ENCODE measurements around the gene CHRDL2. TPM values are rescaled to one million over a fixed set of nuclear protein-coding genes. Genes with fewer than 3 reads are reported as not detected.

CHRDL2 gene
- total RNA-seq, 1 experiment from 2014 or later: not detected

DNA sequence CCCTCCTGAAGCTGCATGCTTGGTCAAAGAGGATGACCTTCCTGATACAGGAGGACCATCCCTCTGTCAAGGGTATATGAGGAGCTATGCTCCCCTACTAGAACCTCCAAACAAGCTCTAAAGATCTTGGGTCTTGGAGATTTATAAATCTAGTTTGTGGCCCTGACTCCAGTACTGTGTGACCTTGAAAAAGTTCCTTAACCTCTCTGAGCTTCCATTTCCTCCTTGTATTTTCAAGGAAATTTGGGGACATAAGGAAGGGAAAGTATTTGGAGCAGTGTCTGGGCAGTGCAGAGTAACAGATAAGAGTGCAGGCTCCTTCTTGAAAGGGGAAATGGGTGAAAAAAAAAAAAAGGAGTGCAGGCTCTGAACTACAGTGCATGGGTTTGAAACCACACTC lies 45.9 kb downstream of the CHRDL2 start:
- no peak for DNase-seq (ENCODE audit: low read depth)

DNA sequence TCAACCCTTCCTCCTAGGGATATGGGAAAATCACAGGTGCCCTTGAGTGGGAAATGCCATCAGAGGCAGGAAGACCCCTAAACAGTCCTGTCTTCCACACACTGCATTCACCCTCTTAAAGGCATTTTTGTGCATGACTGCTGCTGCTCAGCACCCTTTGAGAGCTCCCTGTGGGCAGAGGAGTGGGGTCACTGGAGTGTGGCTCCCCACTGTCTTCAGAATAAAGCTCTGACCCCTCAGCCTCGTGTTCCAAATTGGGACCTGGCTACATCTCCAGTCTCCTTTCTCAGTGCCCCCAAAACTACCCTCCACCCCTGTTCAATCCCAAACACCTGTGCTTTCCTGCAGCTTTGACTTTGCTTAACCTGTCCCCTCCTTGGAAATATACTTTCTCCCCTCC lies 46.6 kb downstream of the CHRDL2 start:
- no peak for DNase-seq (ENCODE audit: low read depth)

- peak; percentile 37 for DNase-seq (ENCODE audit: low read depth)
Measured at GRCh38 chr11:74683941-74684481, 47.2 kb downstream of the CHRDL2 start.

- DNase-seq (ENCODE audit: low read depth): no peak
Measured at GRCh38 chr11:74683279-74683871, 47.9 kb downstream of the CHRDL2 start.

GRCh38 chr11:74682731-74683278 lies 48.4 kb downstream of the CHRDL2 start:
- DNase-seq (ENCODE audit: low read depth): no peak

DNA sequence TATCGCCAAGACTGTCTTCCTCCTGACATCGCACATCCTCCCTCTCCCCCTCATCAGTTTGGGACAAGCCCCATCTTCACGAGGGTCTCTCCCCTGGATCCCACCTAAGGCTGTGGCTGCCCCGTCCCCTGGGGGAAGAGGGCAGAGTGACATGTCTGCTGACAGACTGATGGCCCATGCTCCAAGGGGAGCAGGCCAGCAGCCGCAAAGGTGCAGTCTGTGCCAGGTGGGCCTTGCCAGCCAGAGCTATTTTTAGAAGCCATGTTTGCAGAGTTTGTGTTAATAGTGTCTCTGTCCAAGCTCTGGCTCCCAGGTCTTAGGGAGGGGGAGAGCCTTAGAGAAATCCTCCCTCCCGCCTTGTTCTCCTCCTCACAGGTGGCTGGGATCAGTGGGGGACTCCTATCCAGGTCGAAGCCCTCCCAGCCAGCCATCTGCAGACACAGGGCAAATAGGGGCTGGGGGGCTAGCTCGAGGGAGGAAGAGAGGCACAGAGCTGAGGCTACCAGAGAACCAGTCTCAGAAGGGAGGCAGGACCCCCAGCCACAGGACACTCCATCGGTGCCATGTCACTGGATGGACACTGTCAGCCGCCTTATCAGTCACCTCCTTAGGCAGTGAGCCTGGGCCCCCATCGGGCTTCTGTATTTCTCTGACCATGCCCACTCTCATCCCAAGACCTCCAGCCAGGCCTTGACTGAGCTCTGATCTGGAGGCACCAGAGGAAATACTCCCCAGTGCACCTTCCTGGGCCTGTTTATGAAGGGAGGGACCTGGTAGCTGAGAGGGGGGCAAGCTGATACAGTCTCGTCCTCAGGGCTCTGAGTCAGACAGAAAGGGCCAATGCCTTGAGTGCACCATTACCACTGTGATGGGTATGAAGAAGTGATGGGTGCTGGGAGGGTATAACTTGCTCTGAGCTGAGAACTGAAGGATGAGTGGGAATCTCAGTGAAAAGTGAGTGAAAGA lies 49.3 kb downstream of the CHRDL2 start:
- peak; percentile 67 for DNase-seq (ENCODE audit: low read depth)

DNA sequence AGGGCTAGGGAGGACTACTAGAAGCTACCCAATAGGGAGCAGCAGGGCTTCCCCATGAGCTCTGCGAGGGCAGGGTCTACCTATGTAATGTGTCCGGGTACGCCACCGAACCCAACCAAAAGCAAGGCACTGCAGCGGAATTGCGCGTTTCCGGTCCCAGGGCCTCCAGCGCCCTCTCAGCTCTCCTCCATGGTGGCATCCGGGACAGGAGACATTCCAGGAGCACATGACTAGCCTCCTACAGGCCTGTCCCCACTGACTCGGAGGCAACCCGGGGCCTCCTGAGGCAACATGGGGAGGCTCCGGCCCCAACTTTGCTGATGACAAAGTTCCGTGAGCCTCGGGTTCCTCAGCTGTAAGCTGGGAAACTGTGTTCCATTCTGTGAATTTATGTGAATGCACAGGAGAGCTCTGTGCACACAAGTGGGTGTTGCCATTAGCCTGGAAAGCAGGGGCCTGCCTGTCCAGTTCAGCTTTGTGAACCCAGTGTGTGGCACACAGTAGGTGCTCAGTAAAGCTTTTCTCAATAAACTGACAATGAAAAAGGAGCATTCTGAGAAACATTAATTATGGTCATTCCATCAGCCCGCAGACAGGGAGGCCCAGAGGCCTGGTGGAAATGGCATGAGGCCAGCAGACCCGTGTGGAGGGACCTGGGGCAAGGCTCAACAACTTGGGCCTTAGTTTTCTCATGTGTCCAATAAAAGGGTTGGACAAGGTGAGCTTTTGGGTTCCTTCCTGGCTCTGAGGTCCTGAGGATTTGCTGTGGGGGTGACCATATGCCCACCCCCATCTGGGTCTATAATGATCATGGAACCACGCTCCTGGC lies 50.3 kb downstream of the CHRDL2 start:
- DNase-seq (ENCODE audit: low read depth): no peak

- no peak for DNase-seq (ENCODE audit: low read depth)
Measured at GRCh38 chr11:74680035-74680671, 51.1 kb downstream of the CHRDL2 start.

DNA sequence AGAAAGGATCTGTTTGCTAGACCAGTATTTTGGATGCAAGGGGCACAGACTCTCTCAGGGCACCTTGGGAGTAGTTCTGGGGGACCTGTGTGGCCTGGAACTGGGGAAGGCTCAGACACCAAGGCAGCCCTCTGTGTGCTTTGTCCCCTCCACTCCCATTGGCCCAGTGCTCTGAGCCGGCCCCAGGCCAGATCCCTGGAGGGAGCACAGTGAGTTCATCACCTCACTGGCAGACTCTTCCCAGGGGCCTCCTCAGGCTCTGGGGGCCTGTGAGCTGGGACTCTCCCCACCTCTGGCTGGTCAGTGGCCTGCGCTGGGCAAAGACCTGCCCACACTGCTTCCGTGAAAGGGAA lies 51.7 kb downstream of the CHRDL2 start:
- DNase-seq (ENCODE audit: low read depth): no peak

DNA sequence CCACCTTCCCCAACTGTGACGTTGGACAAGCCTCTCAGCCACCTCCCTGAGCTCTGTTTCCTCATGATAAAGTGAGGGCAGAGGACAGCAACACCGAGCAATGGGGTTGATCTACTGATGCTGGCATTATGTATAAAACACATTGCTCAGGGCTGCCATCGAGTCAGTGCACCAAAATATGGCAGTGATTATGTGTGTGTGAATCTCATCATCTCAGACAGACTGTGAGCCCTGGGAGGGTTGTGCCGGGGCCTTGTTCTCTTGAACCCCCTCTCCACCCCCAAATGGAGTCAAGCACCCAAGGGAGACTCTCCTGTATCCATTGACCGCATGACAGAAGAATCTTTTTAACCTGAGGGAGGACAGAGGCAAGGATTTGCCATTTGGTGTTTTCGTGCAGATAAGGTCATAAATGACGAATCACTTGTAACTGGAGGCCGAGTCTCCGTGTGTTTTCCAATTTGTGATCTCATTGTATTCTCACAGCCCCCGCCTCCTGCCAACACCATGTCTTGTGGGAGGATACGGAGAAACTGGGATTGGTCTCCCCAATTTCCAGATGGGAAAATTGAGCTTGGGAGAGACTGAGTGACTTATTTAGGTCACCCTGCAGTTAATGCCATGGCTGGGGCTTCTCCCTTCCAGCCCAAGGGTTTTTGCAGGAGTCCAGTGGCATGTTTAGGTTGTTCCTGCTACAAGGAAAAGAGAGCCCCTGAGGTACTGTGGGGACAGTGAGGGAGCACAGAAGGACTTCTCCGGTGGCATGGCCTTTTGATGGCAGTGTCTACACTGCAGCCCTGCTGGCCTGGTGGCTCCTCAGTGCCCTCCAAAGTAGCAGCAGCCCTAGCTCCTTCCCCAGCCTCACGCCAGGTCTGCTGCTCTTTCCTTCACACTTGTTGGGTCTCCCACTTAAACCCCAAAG lies 52.4 kb downstream of the CHRDL2 start:
- DNase-seq (ENCODE audit: low read depth): no peak

DNA sequence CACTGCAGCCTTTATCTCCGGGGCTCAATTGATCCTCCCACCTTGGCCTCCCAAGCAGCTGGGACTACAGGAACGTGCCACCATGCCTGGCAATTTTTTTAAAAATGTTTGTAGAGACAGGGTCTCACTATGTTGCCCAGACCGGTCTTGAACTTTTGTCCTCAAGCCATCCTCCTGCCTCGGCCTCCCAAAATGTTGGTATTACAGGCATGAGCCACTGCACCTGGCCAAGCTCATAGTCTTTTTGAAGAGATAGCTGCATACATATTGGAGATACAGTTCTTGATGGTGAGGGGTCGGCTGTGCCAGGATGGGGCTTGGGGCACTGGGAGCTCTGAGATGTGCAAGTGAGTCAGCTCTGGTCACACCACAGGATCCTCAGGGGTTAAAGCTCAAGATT lies 53.2 kb downstream of the CHRDL2 start:
- no peak for DNase-seq (ENCODE audit: low read depth)

- no peak for DNase-seq (ENCODE audit: low read depth)
Measured at GRCh38 chr11:74677131-74677530, 54.1 kb downstream of the CHRDL2 start.

DNA sequence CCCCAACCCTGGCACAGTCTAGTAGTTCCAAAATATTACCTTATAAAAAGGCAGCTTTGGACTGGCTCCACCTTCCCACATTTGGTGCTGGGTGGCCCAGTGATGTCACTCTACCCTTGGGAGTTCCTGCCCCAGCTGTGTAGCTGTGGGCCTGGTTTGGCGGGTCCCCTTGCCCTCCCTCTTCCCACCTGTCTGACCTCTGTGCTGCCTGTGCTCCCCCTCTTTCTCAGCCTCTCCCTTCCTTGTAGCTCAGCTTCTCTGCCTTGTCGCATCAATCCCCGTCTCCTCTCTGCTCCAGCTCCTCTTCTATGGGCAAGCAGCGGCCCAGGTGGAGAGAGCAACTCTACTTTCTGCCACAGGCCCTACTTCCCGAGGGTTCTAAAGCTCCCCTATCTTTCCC lies 54.6 kb downstream of the CHRDL2 start:
- no peak for DNase-seq (ENCODE audit: low read depth)

DNA sequence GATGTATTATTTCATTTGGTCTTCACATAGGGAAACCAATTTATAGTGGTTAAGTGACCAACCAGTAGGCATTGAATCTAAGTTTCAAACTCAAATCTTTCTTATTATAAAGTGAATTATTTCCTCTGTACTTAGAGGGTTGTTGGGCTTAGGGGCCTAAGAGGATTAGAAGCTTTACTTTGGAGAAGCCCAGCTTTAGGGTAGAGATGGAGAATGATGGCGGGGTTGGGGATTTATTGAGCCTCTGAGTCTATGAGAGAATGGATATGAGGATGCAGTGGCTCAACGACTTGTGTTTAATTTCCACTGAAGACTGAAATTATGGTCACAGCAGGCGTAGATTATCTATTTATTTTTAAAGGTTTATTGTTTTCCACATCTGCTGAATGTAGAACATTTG lies 55.5 kb downstream of the CHRDL2 start:
- DNase-seq (ENCODE audit: low read depth): no peak

DNA sequence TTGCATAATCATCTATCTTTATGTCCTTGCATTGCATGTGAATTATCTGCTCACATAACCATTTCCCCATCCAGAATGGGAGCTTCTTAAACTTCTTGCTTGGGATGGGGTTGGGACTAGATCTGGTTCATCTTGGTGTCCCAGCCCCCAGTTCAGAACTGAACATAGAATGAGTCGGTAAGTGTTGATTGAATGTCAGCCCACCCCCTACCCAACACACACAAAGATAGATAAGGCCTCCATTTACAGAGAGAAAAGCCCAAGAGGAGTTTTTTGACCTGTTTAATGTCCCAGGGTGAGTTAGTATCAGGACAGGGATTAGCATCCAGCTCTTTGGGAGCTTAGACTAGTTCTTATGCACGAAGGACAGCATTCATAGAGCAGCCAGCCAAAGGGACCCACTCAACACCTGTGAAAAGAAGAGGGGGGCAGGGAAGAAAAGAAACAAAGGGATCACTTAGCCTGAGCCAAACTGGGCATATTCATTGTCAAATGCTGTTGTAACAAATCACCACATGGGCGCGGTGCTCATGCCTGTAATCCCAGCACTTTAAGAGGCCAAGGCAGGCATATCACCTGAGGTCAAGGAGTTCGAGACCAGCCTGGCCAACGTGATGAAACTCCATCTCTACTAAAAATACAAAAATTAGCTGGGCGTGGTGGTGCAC lies 57.4 kb downstream of the CHRDL2 start:
- no peak for DNase-seq (ENCODE audit: low read depth)

DNA sequence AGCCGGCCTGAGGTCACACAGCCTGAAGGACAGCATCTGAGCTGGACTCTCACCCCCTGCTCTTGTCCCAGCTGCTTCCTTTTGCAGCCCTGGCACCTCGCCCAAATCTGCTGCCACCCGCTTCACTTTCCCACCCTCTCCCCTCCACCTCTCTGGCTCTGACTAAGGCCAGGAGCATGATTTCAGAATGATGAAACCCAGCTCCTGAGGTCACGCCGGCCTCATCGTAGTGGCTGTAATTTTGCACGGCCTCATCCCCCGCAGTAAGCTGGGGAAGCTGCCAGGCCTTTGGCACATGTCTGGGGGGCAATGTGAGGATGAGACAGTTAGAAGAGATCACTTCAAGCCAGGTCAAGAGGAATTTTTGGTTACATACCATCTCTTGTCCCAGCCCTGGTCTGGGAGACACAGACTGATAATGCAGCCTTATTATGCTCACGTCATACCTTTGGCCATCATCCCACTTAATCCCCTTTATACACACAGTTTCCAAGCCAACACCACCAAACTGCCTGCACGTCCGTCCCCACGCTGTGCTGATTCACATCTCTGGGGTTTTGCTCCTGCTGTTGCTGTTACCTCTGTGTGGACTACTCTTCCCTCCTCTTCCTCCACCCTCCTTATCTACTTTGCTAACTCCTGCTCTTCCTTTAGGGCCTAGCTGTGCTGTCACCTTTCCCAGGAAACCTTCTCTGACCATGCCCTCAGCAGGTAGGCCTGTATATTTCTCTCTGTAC lies 58.1 kb downstream of the CHRDL2 start:
- peak; percentile 98 for DNase-seq (ENCODE audit: low read depth)

DNA sequence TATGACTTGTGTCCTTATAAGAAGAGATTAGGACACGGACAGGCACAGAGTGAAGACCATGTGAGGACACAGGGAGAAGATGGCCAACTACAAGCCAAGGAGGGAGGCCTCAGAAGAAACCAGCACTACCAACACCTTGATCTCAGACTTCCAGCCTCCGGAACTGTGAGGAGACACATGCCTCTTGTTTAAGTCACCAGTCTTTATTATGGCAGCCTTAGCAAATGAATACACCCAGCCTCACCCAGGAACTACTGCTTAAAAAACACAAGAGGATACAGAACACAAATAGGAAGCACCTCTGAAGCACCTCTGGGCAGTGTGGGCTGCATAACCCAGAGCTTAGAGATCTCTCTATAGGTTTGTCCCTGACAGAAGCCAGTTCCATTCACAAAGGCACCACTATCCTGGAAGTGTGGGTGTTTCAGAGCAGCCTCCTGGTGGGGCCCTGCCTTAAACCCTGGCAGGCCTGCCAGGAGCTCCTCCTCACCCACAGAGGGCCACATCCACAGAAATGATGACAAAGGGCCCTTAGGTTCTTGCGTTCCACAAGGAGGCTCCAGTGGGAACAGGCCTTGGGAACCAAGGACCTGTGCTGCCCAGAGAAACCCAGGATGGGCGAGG lies 58.8 kb downstream of the CHRDL2 start:
- peak; percentile 45 for DNase-seq (ENCODE audit: low read depth)

DNA sequence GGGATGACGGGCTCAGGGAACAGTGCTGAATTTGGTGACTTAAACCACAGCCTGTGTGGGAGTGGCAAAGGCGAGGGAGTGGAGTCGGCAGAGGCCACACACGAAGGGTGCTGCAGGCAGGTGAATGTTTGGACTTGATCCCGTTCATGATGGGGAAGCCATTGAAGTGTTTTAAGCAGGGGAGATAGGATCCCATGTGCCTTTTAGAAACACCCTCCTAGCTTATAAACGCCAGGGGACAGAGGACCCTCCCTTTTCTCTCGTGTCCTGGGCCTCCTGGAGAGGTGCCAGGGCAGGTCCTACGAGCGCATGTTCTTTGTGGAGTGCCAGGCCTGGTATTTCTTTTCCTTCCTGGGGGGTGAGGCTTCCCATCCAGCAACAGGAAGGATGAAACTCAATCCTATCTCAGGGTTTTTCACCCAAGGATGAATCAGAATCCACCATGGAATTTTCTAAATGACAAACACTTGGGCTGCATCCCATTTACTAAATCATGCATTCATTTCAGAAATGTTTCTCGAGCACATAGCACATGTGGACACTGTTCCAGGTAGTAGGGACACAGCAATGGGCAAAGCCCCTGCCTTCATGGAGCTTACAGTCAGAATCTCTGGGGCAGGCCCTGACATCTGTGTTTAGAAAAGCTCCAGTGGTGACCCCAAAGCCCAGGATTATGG lies 59.6 kb downstream of the CHRDL2 start:
- peak; percentile 80 for DNase-seq (ENCODE audit: low read depth)

Measured in M059J (cell line).